Natural killer cell (primary cell): Measurements from ENCODE around the gene ZNF182. TPM values are rescaled to one million over a fixed set of nuclear protein-coding genes. Genes with fewer than 3 reads are reported as not detected.

Source experiments
- ATAC-seq, 3 donors: fragments of 150-1000 bp in 2 of 3; fragments of 200-7000 bp in 1 of 3; cut with Tn5 transposase; 1 replicate in 1 of 3; 2 replicates in 2 of 3; pipeline ENCODE4 v1.10.0; 2021; ENCODE audit warnings: mild to moderate bottlenecking in 2 of 3, moderate library complexity in 2 of 3
- DNase-seq, 2 donors: peaks; one replicate each; pipeline versions ENCODE4 v3.0.0 to v3.0.0-alpha.2; 2013 to 2021; ENCODE audit warnings: mixed read lengths in 1 of 2
- H3K27ac ChIP-seq: one replicate; pipeline ENCODE4 v1.5.1; 2013; ENCODE audit warnings: mild to moderate bottlenecking, low read length
- H3K27me3 ChIP-seq: one replicate; pipeline ENCODE4 v1.6.1; 2013; ENCODE audit warnings: low read length; ENCODE audit not compliant: control insufficient read depth, insufficient read depth
- H3K36me3 ChIP-seq: one replicate; pipeline ENCODE4 v1.6.1; 2013; ENCODE audit warnings: low read length; ENCODE audit not compliant: control insufficient read depth, insufficient read depth
- H3K4me1 ChIP-seq: one replicate; pipeline ENCODE4 v1.6.1; 2013; ENCODE audit warnings: low read length; ENCODE audit not compliant: control insufficient read depth, insufficient read depth
- H3K4me3 ChIP-seq: one replicate; pipeline ENCODE4 v1.5.1; 2013; ENCODE audit warnings: low read length
- H3K9me3 ChIP-seq: one replicate; pipeline ENCODE4 v1.6.1; 2013; ENCODE audit warnings: low read length; ENCODE audit not compliant: control insufficient read depth, insufficient read depth
- H3K27ac Mint-ChIP-seq, 2 donors: one replicate each; pipeline ENCODE4 v1.8.0; 2022; ENCODE audit warnings: mild to moderate bottlenecking in 2 of 2, mixed read lengths in 2 of 2, moderate library complexity in 1 of 2
- H3K27me3 Mint-ChIP-seq, 2 donors: one replicate each; pipeline ENCODE4 v1.8.0; 2022; ENCODE audit warnings: low read depth in 2 of 2, mixed read lengths in 2 of 2
- H3K36me3 Mint-ChIP-seq: one replicate; pipeline ENCODE4 v1.8.0; 2022; ENCODE audit warnings: mixed read lengths
- H3K4me1 Mint-ChIP-seq, 2 donors: one replicate each; pipeline ENCODE4 v1.8.0; 2022; ENCODE audit warnings: mixed read lengths in 2 of 2
- H3K4me3 Mint-ChIP-seq: one replicate; pipeline ENCODE4 v1.8.0; 2022; ENCODE audit warnings: mild to moderate bottlenecking, moderate library complexity, mixed read lengths
- H3K9me3 Mint-ChIP-seq, 2 donors: one replicate each; pipeline ENCODE4 v1.8.0; 2022; ENCODE audit warnings: mixed read lengths in 2 of 2
- CTCF ChIP-seq: fragments of 200-600 bp; IDR thresholded peaks from one replicate; pipeline ENCODE4 v1.8.0; 2022; ENCODE audit warnings: antibody characterized with exemption
- WGBS: methylation state at CpG from one replicate; pipeline ENCODE4 v1.1.7; 2013; ENCODE audit warnings: missing lambda C conversion rate; ENCODE audit not compliant: insufficient coverage; 5-methylcytosine and 5-hydroxymethylcytosine counted together
- intact Hi-C: fragments of 100-400 bp; cut with micrococcal nuclease; formaldehyde crosslinking; loops from one replicate; pipeline ENCODE4 v1.14.2; 2022
- total RNA-seq, 4 donors: library from RNA; stranded (reverse); fragments of 120-200 nt in 1 of 4; gene quantifications; one replicate each; pipeline versions ENCODE4 v1.2.3 to v1.2.4, GENCODE V29; 2013 to 2022

ZNF182 gene
- total RNA-seq: 10 to 100 TPM in 1 of 3 donors, 1 to 10 TPM in 2; 7.1 to 10.4 (median 7.8) TPM
- total RNA-seq (2013): 16.3 TPM

GRCh38 chrX:48003758-48004457 is at the start of gene ZNF182:
Gene ZNF182 (minus strand): TSS chrX:48003989. CDS start chrX:48002609, 1,380 bp downstream.
- intact Hi-C loops: no loop called here
- no peaks in the 10 kb centered on the region for H3K36me3 Mint-ChIP-seq
- peak within 1 kb of the TSS; percentile 99 for H3K4me3 Mint-ChIP-seq
- Histone ChIP-seq H3K4me1 (peaks cover 7% of the 10 kb centered on the region), H3K27me3 (no peaks in the 10 kb centered on the region), H3K4me3 (peak within 1 kb of the TSS; percentile 83), H3K9me3 (no peaks in the 10 kb centered on the region), H3K27ac (peak within 1 kb of the TSS; percentile 92), H3K36me3 (peaks cover 3% of the 10 kb centered on the region)
- ATAC-seq: peak; percentile 91 to 95 (median 91)
- peaks cover 19 to 22% of the 10 kb centered on the region in 2 donors for H3K4me1 Mint-ChIP-seq
- peak; percentile 91 to 97 for DNase-seq
- WGBS: 0% methylated on average over 27 of the region's 34 CpGs
- H3K9me3 Mint-ChIP-seq: no peaks in the 10 kb centered on the region
- peak within 1 kb of the TSS; percentile 97 to 99 for H3K27ac Mint-ChIP-seq
- no peaks in the 10 kb centered on the region for H3K27me3 Mint-ChIP-seq
- no peak for TF ChIP-seq CTCF

DNA sequence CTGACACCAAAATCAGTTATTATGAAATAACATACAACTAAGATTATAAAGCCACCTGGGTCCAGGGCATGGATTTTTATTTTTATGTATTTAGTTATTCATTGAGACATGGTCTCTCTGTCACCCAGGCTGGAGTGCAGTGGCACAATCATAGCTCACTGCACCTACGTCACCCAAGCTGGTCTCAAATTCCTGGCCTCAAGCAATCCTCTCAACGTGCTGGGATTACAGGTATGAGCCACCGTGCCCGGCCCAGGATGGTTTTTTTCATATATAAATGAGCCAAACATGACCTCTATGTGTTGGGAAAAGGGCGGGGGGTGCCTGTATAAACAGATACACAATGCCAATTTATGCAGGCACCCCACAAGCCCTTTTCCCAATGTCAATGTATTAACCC is 43.1 kb upstream of the ZNF182 start:
- Histone ChIP-seq H3K9me3 (no peaks in the 10 kb centered on the region), H3K4me1 (no peaks in the 10 kb centered on the region), H3K4me3 (no peak overlapping the region), H3K27me3 (no peaks in the 10 kb centered on the region), H3K27ac (no peak overlapping the region), H3K36me3 (no peaks in the 10 kb centered on the region)
- H3K4me1 Mint-ChIP-seq: no peaks in the 10 kb centered on the region
- H3K27me3 Mint-ChIP-seq: no peaks in the 10 kb centered on the region
- DNase-seq: no peak
- TF ChIP-seq CTCF: no peak
- H3K9me3 Mint-ChIP-seq: no peaks in the 10 kb centered on the region
- no peak overlapping the region for H3K4me3 Mint-ChIP-seq
- no peak for ATAC-seq
- 93% methylated on average over 2 of the region's 5 CpGs for WGBS
- no peak overlapping the region for H3K27ac Mint-ChIP-seq
- intact Hi-C loops: no loop called here
- no peaks in the 10 kb centered on the region for H3K36me3 Mint-ChIP-seq

DNA sequence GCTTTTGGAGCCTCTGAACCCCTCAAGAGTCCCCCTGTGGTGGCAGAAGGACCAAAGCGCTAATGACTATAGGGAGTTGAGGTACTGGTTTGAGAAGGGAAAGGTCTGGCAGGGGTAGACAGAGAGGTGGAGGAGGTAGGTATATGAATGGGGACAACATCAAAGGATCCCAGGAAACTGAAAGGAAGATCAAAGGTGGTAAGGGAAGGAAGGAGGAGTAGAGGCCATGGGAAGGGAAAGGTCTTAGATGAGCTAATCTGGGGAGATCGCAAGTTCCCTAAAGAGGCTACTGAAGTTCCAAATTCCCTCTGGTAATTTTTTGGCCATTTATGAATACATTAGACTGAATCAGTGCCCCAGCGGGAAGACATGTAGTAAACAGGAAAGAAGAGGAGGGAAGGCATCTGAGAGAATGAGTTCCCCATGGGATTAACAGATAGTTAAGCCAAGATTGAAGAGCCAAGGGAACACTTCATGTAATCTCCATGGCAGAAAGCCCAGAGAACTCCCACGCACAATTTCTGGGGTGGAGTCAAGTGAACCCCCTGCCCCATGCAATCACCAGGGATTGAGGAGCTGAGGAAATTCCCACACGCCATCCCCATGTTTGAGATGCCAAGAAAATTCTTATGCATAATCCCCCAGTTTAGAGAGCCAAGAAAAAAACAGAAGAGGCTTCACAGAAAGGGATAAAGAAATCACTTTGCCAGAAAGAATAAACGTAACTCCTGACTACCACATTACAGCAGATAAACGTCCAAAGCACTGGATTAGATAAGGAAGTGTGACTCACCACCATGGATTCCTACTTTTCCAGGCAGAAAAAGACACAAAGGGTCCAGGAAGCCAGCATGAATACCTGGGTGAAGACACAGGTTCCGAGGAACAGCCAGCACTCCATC is 41.9 kb upstream of the ZNF182 start:
- Mint-ChIP-seq H3K27ac (no peak overlapping the region), H3K4me1 (no peaks in the 10 kb centered on the region), H3K36me3 (no peaks in the 10 kb centered on the region), H3K27me3 (no peaks in the 10 kb centered on the region), H3K4me3 (no peak overlapping the region), H3K9me3 (no peaks in the 10 kb centered on the region)
- Histone ChIP-seq H3K27ac (no peak overlapping the region), H3K27me3 (no peaks in the 10 kb centered on the region), H3K4me1 (no peaks in the 10 kb centered on the region), H3K36me3 (no peaks in the 10 kb centered on the region), H3K4me3 (no peak overlapping the region), H3K9me3 (no peaks in the 10 kb centered on the region)
- ATAC-seq (no peak), DNase-seq (no peak)
- WGBS: 90% methylated on average over 5 of the region's 8 CpGs
- intact Hi-C loops: no loop called here
- no peak for TF ChIP-seq CTCF
